ENCODE measurements around the gene BTBD3. TPM values are rescaled to one million over a fixed set of nuclear protein-coding genes. Genes with fewer than 3 reads are reported as not detected.

BTBD3 gene
- total RNA-seq, 6 donors from 2014 or later: 17.9 to 47.7 (median 25.1) TPM

GRCh38 chr20:11957911-11958310, 40.2 kb downstream of the BTBD3 start:
- Histone ChIP-seq H3K27ac (no peak overlapping the region), H3K36me3 (no peaks in the 10 kb centered on the region), H3K4me3 (no peak overlapping the region), H3K9me3 (peaks cover 0 to 3% (median 0%) of the 10 kb centered on the region in 4 donors), H3K27me3 (no peaks in the 10 kb centered on the region), H3K4me1 (no peaks in the 10 kb centered on the region)
- TF ChIP-seq POLR2A (IDR thresholded peaks at IDR 0.05) (no peak), EP300 (IDR thresholded peaks at IDR 0.05) (no peak), POLR2AphosphoS5 (IDR thresholded peaks at IDR 0.05) (no peak)
- ATAC-seq (ENCODE audit: low FRiP score in 2 of 2): no peak
- DNase-seq: no peak

- no peak for ATAC-seq (ENCODE audit: low FRiP score in 2 of 2)
- peaks cover 0 to 3% (median 0%) of the 10 kb centered on the region in 4 donors for H3K9me3 ChIP-seq
- 65 to 76% methylated on average over 24 of the region's 24 CpGs for WGBS, 2 donors
- peak in 1 of 2 donors; percentile 65 for DNase-seq
- no peak overlapping the region for H3K4me3 ChIP-seq
- H3K36me3 ChIP-seq: no peaks in the 10 kb centered on the region
- TF ChIP-seq POLR2A (IDR thresholded peaks at IDR 0.05) (no peak), EP300 (IDR thresholded peaks at IDR 0.05) (no peak), POLR2AphosphoS5 (IDR thresholded peaks at IDR 0.05) (no peak), CTCF (IDR thresholded peaks at IDR 0.05) (no peak)
- no peaks in the 10 kb centered on the region for H3K27me3 ChIP-seq
- no peak overlapping the region for H3K27ac ChIP-seq
- H3K4me1 ChIP-seq: no peaks in the 10 kb centered on the region
These were observed 41.2 kb downstream of the BTBD3 start for GRCh38 chr20:11958855-11959254.

GRCh38 chr20:11965602-11966001, 47.9 kb downstream of the BTBD3 start:
- WGBS, 2 donors: 75 to 86% methylated on average over 1 of the region's 1 CpG
- TF ChIP-seq CTCF (IDR thresholded peaks at IDR 0.05) (no peak), POLR2AphosphoS5 (IDR thresholded peaks at IDR 0.05) (no peak), EP300 (IDR thresholded peaks at IDR 0.05) (no peak), POLR2A (IDR thresholded peaks at IDR 0.05) (no peak)
- no peaks in the 10 kb centered on the region for H3K4me1 ChIP-seq
- H3K27me3 ChIP-seq: no peaks in the 10 kb centered on the region
- DNase-seq (no peak), ATAC-seq (ENCODE audit: low FRiP score in 2 of 2) (no peak)
- H3K27ac ChIP-seq: no peak overlapping the region
- no peaks in the 10 kb centered on the region for H3K36me3 ChIP-seq
- no peak overlapping the region for H3K4me3 ChIP-seq
- no peaks in the 10 kb centered on the region for H3K9me3 ChIP-seq

- no peaks in the 10 kb centered on the region for H3K4me1 ChIP-seq
- TF ChIP-seq CTCF (IDR thresholded peaks at IDR 0.05): no peak
- TF ChIP-seq EP300 (IDR thresholded peaks at IDR 0.05): no peak
- no peak for TF ChIP-seq POLR2AphosphoS5 (IDR thresholded peaks at IDR 0.05)
- no peak for TF ChIP-seq POLR2A (IDR thresholded peaks at IDR 0.05)
- H3K4me3 ChIP-seq: no peak overlapping the region
- no peak for ATAC-seq (ENCODE audit: low FRiP score in 2 of 2)
- H3K27ac ChIP-seq: no peak overlapping the region
- no peaks in the 10 kb centered on the region for H3K9me3 ChIP-seq
- no peaks in the 10 kb centered on the region for H3K27me3 ChIP-seq
- WGBS, 2 donors: 53 to 70% methylated on average over 3 of the region's 3 CpGs
- DNase-seq: no peak
- H3K36me3 ChIP-seq: no peaks in the 10 kb centered on the region
These were observed 48.5 kb downstream of the BTBD3 start for GRCh38 chr20:11966186-11966585.

- Histone ChIP-seq H3K27ac (no peak overlapping the region), H3K36me3 (no peaks in the 10 kb centered on the region), H3K9me3 (no peaks in the 10 kb centered on the region), H3K4me3 (no peak overlapping the region), H3K27me3 (no peaks in the 10 kb centered on the region), H3K4me1 (no peaks in the 10 kb centered on the region)
- ATAC-seq (ENCODE audit: low FRiP score in 2 of 2) (no peak), DNase-seq (peak in 1 of 2 donors; percentile 30)
- TF ChIP-seq EP300 (IDR thresholded peaks at IDR 0.05) (peak in 2 of 4 donors; percentile 31 to 51), CTCF (IDR thresholded peaks at IDR 0.05) (no peak), POLR2AphosphoS5 (IDR thresholded peaks at IDR 0.05) (no peak)
- 63 to 69% methylated on average over 3 of the region's 3 CpGs for WGBS, 2 donors
These were observed 52.6 kb downstream of the BTBD3 start for GRCh38 chr20:11970243-11970836.
